MM.1S (cell line): Measurements from ENCODE around the gene ENHO.

Experiments
- CTCF ChIP-seq: fragments of 300-600 bp; sonication (generic); IDR thresholded peaks from 2 replicates; pipeline ENCODE4 v1.5.1; 2016; ENCODE audit warnings: antibody characterized with exemption, low read length, mixed read lengths
- EZH2 ChIP-seq: fragments of 300-600 bp; sonication (generic); optimal IDR thresholded peaks from 2 replicates; pipeline ENCODE3; 2017; ENCODE audit warnings: low read depth, mild to moderate bottlenecking, antibody characterized with exemption, low read length, mixed read lengths
- EZH2phosphoT487 ChIP-seq: fragments of 300-600 bp; sonication (generic); IDR thresholded peaks from 2 replicates; pipeline ENCODE4 v1.6.1; 2018; ENCODE audit warnings: antibody characterized with exemption, low read length

DNA sequence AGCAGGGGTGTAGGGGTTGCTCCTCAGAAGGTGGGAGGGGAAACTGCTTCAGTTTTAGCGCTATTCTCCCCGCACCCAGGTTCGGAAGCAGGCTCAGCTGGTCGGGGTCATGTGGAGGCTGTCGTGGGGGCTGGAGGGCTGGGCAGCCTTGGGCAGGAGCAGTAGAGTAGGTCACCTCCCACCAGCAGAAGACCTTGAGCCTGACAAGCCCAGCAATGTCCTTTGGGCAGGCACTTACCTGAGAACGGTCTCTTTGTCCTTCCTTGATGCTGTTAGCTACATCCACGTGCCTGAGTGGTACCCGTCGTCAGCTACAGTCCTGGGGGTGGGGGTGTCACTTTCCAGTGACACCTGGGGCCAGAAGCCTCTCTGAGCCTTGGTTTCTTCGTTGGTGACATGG, 20.3 kb downstream of the ENHO start:
- TF ChIP-seq CTCF (no peak), EZH2phosphoT487 (no peak), EZH2 (no peak)
